ENCODE measurements around the gene SNRNP70. TPM values are rescaled to one million over a fixed set of nuclear protein-coding genes. Genes with fewer than 3 reads are reported as not detected.
"Not testable (repeated sequence)": the region's sequence is repeated elsewhere in the genome, so short reads cannot be mapped to it uniquely, and the experiment has no call there.

SNRNP70 gene
- total RNA-seq, 1 donor from 2014 or later, result 203 TPM

DNA sequence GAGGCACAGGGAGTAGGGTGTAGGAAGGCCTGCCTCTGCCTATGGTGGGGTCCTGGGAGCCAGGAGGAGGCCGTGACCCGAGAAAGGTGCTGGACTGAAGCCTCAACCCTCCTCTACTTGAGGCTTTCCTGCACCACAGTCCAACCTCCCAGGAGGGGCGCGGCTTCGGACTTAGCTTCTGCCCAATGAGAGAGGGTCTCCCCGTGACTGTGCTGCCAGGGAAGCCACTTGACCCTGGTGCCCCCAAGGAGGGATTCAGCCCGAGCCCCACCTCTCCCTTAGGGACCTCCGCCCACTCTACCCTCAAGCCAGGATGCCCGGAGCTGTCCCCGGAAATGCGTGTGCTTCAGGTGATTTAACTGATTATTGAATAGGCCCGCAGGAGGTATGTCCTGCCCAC, 36.2 kb upstream of the SNRNP70 start, which contains the start of gene CGB8:
Gene CGB8, minus strand, starts transcription at position 101 of the 400 bp plus-strand sequence. CDS start 372 bp downstream, outside the sequence.
- H3K36me3 Mint-ChIP-seq (ENCODE audit: low read depth, unreplicated experiment); H3K27me3 Mint-ChIP-seq (ENCODE audit: unreplicated experiment); H3K4me1 Mint-ChIP-seq (ENCODE audit: unreplicated experiment); DNase-seq (ENCODE audit: low spot score); H3K27ac Mint-ChIP-seq (ENCODE audit: unreplicated experiment); H3K9me3 Mint-ChIP-seq (ENCODE audit: unreplicated experiment): not testable (repeated sequence)
- peak within 1 kb of the TSS; percentile 14 for H3K4me3 Mint-ChIP-seq (ENCODE audit: unreplicated experiment)

DNA sequence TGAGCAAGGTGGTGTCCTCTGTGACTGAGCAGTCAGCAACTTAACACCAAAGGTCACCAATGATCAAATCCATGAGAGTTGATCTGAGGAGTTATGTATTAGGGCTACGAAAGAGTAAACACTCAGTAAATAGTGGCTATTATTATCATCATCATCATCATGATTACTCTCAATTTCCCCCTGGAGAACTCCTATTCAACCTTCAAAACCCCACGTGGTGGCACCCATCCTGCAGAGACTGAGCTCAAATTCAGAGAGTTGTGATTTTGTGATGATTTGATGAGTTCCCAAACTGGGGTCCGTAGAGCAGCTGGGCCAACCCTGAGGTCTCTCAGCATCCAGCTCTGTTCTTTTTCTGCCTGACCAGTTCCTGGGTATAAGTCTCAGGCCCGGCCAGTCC, 35.4 kb upstream of the SNRNP70 start:
- peak overlapping the region; percentile 14 for H3K4me3 Mint-ChIP-seq (ENCODE audit: unreplicated experiment)
- not testable (repeated sequence) for H3K36me3 Mint-ChIP-seq (ENCODE audit: low read depth, unreplicated experiment)

DNA sequence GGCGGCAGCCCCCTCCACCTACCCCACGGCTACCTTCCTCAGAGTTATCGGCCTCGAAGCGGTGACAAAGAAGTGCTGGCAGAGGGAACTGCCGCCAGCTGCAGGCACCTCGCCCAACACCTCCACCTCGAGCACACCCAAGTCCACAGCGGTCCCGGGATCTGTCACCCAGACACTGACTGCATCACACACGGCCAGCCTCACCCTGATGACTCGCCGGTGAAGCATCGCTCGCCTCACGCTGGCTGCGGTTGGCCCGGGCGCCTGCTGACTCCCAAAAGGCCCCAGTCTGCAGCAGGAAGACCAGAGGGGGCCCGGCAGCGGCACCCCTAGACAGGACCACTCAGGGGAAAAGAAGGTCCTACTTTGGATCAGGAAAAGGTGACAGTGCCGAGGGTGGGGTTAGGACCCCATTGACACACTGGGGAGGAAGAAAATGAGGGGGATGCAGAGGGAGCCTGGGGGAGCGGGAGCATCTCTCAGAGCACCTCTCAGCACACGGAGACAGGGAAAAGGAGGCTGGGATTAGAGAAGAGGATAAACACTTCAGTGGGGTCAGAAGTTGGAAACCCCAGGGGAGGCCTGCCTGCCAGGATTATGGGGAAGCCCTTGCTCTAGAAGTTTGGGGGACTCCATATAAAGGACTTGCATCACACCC, 34.7 kb upstream of the SNRNP70 start:
- not testable (repeated sequence) for H3K27ac Mint-ChIP-seq (ENCODE audit: unreplicated experiment); DNase-seq (ENCODE audit: low spot score); H3K4me3 Mint-ChIP-seq (ENCODE audit: unreplicated experiment); H3K36me3 Mint-ChIP-seq (ENCODE audit: low read depth, unreplicated experiment); H3K4me1 Mint-ChIP-seq (ENCODE audit: unreplicated experiment); H3K9me3 Mint-ChIP-seq (ENCODE audit: unreplicated experiment); H3K27me3 Mint-ChIP-seq (ENCODE audit: unreplicated experiment)

More for the DNA sequence above, 35.4 kb upstream of the SNRNP70 start:
- not testable (repeated sequence) for H3K27me3 Mint-ChIP-seq (ENCODE audit: unreplicated experiment); H3K4me1 Mint-ChIP-seq (ENCODE audit: unreplicated experiment); H3K27ac Mint-ChIP-seq (ENCODE audit: unreplicated experiment); DNase-seq (ENCODE audit: low spot score); H3K9me3 Mint-ChIP-seq (ENCODE audit: unreplicated experiment)

DNA sequence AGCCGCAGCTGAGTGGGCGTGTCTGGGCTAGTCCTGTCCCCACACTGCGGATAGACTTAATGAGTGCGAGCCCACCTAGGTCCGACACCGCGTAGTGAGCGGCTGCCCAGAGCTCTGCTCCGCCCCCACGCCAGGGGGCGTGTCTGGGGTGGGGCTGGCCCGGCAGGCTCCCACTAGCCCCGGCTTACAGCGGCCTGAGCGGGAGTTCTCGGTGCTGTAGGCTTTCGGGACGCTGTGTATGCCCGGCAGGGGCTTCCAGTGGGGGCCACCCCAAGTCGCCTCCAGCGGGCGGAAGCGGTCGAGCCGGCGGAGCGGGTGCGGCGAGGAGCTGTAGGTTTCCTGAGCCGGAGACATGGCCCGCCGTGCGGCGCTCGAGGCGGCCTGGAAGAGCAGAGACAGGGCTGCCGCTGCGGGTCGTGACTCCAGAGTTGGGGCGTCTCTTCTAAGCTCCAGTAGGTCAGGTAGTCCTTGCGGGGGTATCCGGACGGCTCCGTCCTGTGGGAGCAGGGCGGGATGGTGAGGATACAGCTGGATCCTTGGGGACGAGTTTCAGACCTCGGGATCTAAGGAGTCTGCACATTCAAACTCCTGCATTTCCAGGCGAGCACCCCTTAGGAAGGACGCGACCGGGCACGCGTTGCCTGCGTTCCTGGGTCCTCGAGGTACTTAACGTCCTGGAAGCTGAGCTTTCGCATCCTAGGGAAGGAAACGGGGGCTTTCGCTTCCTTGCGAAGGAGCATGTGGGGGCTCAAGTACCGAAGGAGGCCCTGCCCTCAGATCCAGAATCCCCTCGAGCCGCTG, 28.9 kb upstream of the SNRNP70 start:
- H3K27ac Mint-ChIP-seq (ENCODE audit: unreplicated experiment), result no peak overlapping the region
- H3K4me3 Mint-ChIP-seq (ENCODE audit: unreplicated experiment), result no peak overlapping the region
- no peaks in the 10 kb centered on the region for H3K36me3 Mint-ChIP-seq (ENCODE audit: low read depth, unreplicated experiment)
- H3K27me3 Mint-ChIP-seq (ENCODE audit: unreplicated experiment), result peaks cover 25% of the 10 kb centered on the region
- no peaks in the 10 kb centered on the region for H3K9me3 Mint-ChIP-seq (ENCODE audit: unreplicated experiment)
- peak; percentile 64 for DNase-seq (ENCODE audit: low spot score)
- peaks cover 8% of the 10 kb centered on the region for H3K4me1 Mint-ChIP-seq (ENCODE audit: unreplicated experiment)
- TF ChIP-seq, protein P1, sequence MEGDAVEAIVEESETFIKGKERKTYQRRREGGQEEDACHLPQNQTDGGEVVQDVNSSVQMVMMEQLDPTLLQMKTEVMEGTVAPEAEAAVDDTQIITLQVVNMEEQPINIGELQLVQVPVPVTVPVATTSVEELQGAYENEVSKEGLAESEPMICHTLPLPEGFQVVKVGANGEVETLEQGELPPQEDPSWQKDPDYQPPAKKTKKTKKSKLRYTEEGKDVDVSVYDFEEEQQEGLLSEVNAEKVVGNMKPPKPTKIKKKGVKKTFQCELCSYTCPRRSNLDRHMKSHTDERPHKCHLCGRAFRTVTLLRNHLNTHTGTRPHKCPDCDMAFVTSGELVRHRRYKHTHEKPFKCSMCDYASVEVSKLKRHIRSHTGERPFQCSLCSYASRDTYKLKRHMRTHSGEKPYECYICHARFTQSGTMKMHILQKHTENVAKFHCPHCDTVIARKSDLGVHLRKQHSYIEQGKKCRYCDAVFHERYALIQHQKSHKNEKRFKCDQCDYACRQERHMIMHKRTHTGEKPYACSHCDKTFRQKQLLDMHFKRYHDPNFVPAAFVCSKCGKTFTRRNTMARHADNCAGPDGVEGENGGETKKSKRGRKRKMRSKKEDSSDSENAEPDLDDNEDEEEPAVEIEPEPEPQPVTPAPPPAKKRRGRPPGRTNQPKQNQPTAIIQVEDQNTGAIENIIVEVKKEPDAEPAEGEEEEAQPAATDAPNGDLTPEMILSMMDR (IDR thresholded peaks at IDR 0.05; ENCODE audit: unreplicated experiment), result no peak

DNA sequence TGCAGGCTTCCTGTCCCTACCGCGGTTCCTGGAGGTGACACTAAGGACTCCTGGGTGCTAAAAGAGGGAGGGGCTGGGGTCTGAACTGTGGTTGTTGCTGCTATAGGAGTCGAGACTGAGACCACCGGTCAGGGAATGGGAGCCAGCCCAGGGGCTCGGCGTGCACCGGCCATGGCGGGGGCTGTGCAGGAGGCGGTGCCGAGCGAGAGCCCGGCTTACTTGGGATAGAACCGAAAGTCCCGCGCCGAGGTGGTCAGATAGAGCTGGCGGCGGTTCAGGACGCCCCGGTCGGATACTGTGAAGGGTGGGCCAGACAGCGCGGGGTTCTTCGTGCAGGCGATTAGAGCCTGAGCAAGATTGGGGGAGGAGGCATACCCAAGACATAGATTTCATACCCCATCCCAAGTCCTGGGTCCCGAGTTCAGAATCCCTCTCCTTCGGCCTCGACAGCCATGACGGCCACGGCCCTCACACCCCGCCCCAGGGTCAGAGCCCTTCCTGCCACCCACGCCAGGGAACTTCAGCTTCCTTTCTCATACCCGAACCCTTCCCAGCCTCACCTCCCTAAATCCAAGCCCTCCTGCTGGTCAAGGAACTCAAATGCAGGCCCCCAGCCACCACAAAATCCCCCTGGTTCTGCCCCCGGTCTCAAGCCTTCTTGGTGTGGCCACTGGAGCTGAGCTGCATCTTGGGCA, 28.2 kb upstream of the SNRNP70 start:
- DNase-seq (ENCODE audit: low spot score); H3K9me3 Mint-ChIP-seq (ENCODE audit: unreplicated experiment); H3K4me1 Mint-ChIP-seq (ENCODE audit: unreplicated experiment); H3K27ac Mint-ChIP-seq (ENCODE audit: unreplicated experiment); H3K36me3 Mint-ChIP-seq (ENCODE audit: low read depth, unreplicated experiment): not testable (repeated sequence)
- H3K4me3 Mint-ChIP-seq (ENCODE audit: unreplicated experiment), result peak overlapping the region; percentile 63
- H3K27me3 Mint-ChIP-seq (ENCODE audit: unreplicated experiment), result peaks cover 25% of the 10 kb centered on the region

DNA sequence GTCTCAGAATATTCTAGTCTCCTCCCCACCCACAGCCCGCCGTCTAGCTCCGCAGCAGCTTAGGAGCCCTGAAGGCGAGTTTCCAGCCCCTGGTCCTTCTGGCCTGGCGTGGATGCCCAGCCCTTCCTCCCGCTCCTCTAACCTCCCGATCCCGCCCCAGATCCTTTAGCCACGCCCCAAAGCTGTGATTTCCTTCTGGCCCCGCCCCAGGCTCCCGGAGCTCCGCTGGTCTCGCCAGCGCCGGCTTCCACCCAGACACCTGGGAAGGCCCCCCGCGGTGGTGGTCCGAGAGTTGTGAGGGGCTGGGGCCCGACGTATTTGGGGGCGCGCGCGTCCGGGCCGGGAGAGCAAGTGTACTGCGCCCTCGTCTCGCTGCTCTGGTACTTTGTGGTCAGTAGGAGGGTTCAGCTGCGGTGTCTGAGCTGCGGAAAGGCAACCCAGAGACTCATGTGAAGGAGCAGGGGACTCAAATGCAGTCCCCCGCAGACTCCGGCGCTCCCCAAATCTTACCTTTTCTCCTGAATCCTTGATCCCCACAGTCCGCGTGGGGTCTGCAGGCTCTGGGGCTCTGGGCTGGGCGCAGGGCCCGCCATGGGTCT, 27.5 kb upstream of the SNRNP70 start, which contains the start of gene CGB7:
Gene CGB7, minus strand, starts transcription at position 114 of the 599 bp plus-strand sequence. CDS start 2,374 bp downstream, outside the sequence.
- TF ChIP-seq, protein P1 (IDR thresholded peaks at IDR 0.05; ENCODE audit: unreplicated experiment), result no peak

More for the DNA sequence above, 27.5 kb upstream of the SNRNP70 start, which contains the start of gene CGB7:
- Mint-ChIP-seq H3K4me1 (ENCODE audit: unreplicated experiment) (peaks cover 8% of the 10 kb centered on the region), H3K27me3 (ENCODE audit: unreplicated experiment) (peaks cover 25% of the 10 kb centered on the region), H3K27ac (ENCODE audit: unreplicated experiment) (no peak within 1 kb of the TSS), H3K4me3 (ENCODE audit: unreplicated experiment) (peak within 1 kb of the TSS; percentile 63), H3K9me3 (ENCODE audit: unreplicated experiment) (no peaks in the 10 kb centered on the region), H3K36me3 (ENCODE audit: low read depth, unreplicated experiment) (no peaks in the 10 kb centered on the region)
- peak; percentile 63 for DNase-seq (ENCODE audit: low spot score)

Measured in endothelial cell (in vitro differentiated cells).